Measurements from ENCODE around the gene ODF2.

Gene ODF2

GRCh38 chr9:128540634-128541360 is 85.0 kb downstream of the ODF2 start:
- DNase-seq = no peak

- DNase-seq = no peak
Observed at GRCh38 chr9:128546504-128546903, 90.7 kb downstream of the ODF2 start.

GRCh38 chr9:128548876-128549275 is 93.1 kb downstream of the ODF2 start:
- DNase-seq = no peak

- no peak for DNase-seq
Observed at GRCh38 chr9:128550226-128550625, 94.4 kb downstream of the ODF2 start.
